GM12892 (cell line): Measurements from ENCODE around the gene ACER3.

Experiments
- DNase-seq: peaks from one replicate; pipeline ENCODE4 v3.0.0; 2011; ENCODE audit not compliant: insufficient read length
- FAIRE-seq: peaks from 2 replicates; lab custom pipeline; 2011; peaks lifted over from hg19 to GRCh38; lab: Jason Lieb, UNC
- POLR2A ChIP-seq: IDR thresholded peaks from 2 replicates; pipeline ENCODE4 v1.6.1; 2011; ENCODE audit warnings: low read depth, low read length, control low read depth
- POLR2AphosphoS5 ChIP-seq: IDR thresholded peaks from 2 replicates; pipeline ENCODE4 v1.6.1; 2011; ENCODE audit warnings: low read depth, low read length, control low read depth
- TAF1 ChIP-seq: IDR thresholded peaks from 2 replicates; pipeline ENCODE4 v1.6.1; 2011; ENCODE audit warnings: low read depth, mild to moderate bottlenecking, control low read depth, low read length, borderline replicate concordance

Gene ACER3

GRCh38 chr11:76830639-76831327, 29.9 kb upstream of the ACER3 start:
- no peak for DNase-seq
- no peak for FAIRE-seq
- TF ChIP-seq TAF1 (no peak), POLR2A (no peak), POLR2AphosphoS5 (no peak)

- DNase-seq (no peak), FAIRE-seq (no peak)
- no peak for TF ChIP-seq POLR2AphosphoS5
- TF ChIP-seq TAF1, result no peak
- no peak for TF ChIP-seq POLR2A
Measured at GRCh38 chr11:76831686-76832310, 28.9 kb upstream of the ACER3 start.

GRCh38 chr11:76832361-76832760, 28.4 kb upstream of the ACER3 start:
- FAIRE-seq (no peak), DNase-seq (no peak)
- no peak for TF ChIP-seq POLR2A
- TF ChIP-seq POLR2AphosphoS5, result no peak
- no peak for TF ChIP-seq TAF1

- FAIRE-seq (no peak), DNase-seq (no peak)
- no peak for TF ChIP-seq POLR2AphosphoS5
- TF ChIP-seq POLR2A, result no peak
- TF ChIP-seq TAF1, result no peak
Measured at GRCh38 chr11:76834151-76834550, 26.6 kb upstream of the ACER3 start.

GRCh38 chr11:76835036-76835435, 25.7 kb upstream of the ACER3 start:
- FAIRE-seq (no peak), DNase-seq (no peak)
- no peak for TF ChIP-seq TAF1
- no peak for TF ChIP-seq POLR2AphosphoS5
- no peak for TF ChIP-seq POLR2A

GRCh38 chr11:76835928-76836612, 24.6 kb upstream of the ACER3 start:
- DNase-seq (no peak), FAIRE-seq (no peak)
- no peak for TF ChIP-seq POLR2A
- TF ChIP-seq TAF1, result no peak
- TF ChIP-seq POLR2AphosphoS5, result no peak

- DNase-seq (no peak), FAIRE-seq (no peak)
- no peak for TF ChIP-seq TAF1
- TF ChIP-seq POLR2AphosphoS5, result no peak
- no peak for TF ChIP-seq POLR2A
Measured at GRCh38 chr11:76836613-76837291, 24.0 kb upstream of the ACER3 start.

- no peak for FAIRE-seq
- TF ChIP-seq TAF1 (no peak), POLR2AphosphoS5 (no peak), POLR2A (no peak)
- no peak for DNase-seq
Measured at GRCh38 chr11:76837696-76838677, 22.7 kb upstream of the ACER3 start.

- TF ChIP-seq POLR2AphosphoS5 (no peak), POLR2A (no peak), TAF1 (no peak)
- FAIRE-seq (no peak), DNase-seq (no peak)
Measured at GRCh38 chr11:76838678-76839068, 22.0 kb upstream of the ACER3 start.

GRCh38 chr11:76839311-76839710, 21.4 kb upstream of the ACER3 start:
- FAIRE-seq (no peak), DNase-seq (no peak)
- TF ChIP-seq POLR2AphosphoS5 (no peak), TAF1 (no peak), POLR2A (no peak)

GRCh38 chr11:76841923-76842452, 18.7 kb upstream of the ACER3 start:
- no peak for TF ChIP-seq TAF1
- no peak for TF ChIP-seq POLR2A
- TF ChIP-seq POLR2AphosphoS5, result no peak
- no peak for FAIRE-seq
- no peak for DNase-seq
